ENCODE results near the gene RNU1-3. TPM values are rescaled to one million over a fixed set of nuclear protein-coding genes. Genes with fewer than 3 reads are reported as not detected.
"Not testable (repeated sequence)": the region's sequence is repeated elsewhere in the genome, so short reads cannot be mapped to it uniquely, and the experiment has no call there.

Gene RNU1-3
- total RNA-seq, 1 experiment from 2014 or later, result 1,685 TPM

DNA sequence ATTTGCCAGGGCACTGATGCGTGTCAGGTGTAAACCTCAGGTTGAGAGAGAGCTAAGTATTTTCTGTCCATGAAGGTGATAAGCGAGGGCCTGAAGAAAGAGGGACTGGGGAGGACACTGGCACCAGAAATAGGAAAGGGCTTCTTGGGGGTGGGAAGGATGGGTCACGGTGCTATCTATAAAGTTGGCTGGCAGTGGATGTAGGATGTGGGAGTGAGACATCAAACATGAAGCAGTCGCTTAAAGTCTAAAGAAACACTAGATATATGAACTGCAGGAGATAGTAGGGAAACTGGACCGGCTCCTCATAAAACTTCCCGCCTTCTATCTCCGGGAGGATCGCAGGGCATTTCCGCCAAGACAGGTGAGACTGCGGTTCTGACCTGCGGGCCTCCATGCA lies 912 bp downstream of the RNU1-3 start:
- H3K27me3 ChIP-seq (ENCODE audit: insufficient read depth, low read length); H3K9me3 ChIP-seq (ENCODE audit: control insufficient read depth in 1 of 2, insufficient read depth in 1 of 2, low read depth in 1 of 2, low read length in 2 of 2); H2AFZ ChIP-seq (ENCODE audit: low read depth, low read length, poor library complexity, severe bottlenecking); H3K79me2 ChIP-seq (ENCODE audit: insufficient read depth, low read length); H3K4me1 ChIP-seq (ENCODE audit: control insufficient read depth in 1 of 2, insufficient read depth in 2 of 2, low read length in 2 of 2); CTCF ChIA-PET; H3K9me2 ChIP-seq (ENCODE audit: insufficient read depth); DNase-seq (ENCODE audit: low read depth, low spot score); intact Hi-C loops (cut with micrococcal nuclease); RAD21 ChIA-PET (ENCODE audit: low non-redundant PET in 1 of 2, low total read pairs in 2 of 2, uncharacterized antibody in 2 of 2, unreplicated experiment in 2 of 2); ATAC-seq; H3K27ac ChIP-seq (ENCODE audit: low read depth, low read length); POLR2A ChIA-PET; H4K20me1 ChIP-seq (ENCODE audit: insufficient read depth); BruUV-seq (replicated peaks); H3K9ac ChIP-seq (ENCODE audit: low read length); H3K4me3 ChIP-seq (replicated peaks in 1 of 2; ENCODE audit: low read depth in 1 of 2, low read length in 2 of 2); H3K4me2 ChIP-seq (ENCODE audit: low read length); H3K36me3 ChIP-seq (ENCODE audit: control insufficient read depth in 1 of 2, insufficient read depth in 2 of 2, low read length in 2 of 2): not testable (repeated sequence)

- H4K20me1 ChIP-seq (ENCODE audit: insufficient read depth); H3K9me3 ChIP-seq (ENCODE audit: control insufficient read depth in 1 of 2, insufficient read depth in 1 of 2, low read depth in 1 of 2, low read length in 2 of 2); H3K9me2 ChIP-seq (ENCODE audit: insufficient read depth); ATAC-seq; H3K4me3 ChIP-seq (replicated peaks in 1 of 2; ENCODE audit: low read depth in 1 of 2, low read length in 2 of 2); intact Hi-C loops (cut with micrococcal nuclease); CTCF ChIA-PET; H3K4me1 ChIP-seq (ENCODE audit: control insufficient read depth in 1 of 2, insufficient read depth in 2 of 2, low read length in 2 of 2); H3K27me3 ChIP-seq (ENCODE audit: insufficient read depth, low read length); H3K36me3 ChIP-seq (ENCODE audit: control insufficient read depth in 1 of 2, insufficient read depth in 2 of 2, low read length in 2 of 2); RAD21 ChIA-PET (ENCODE audit: low non-redundant PET in 1 of 2, low total read pairs in 2 of 2, uncharacterized antibody in 2 of 2, unreplicated experiment in 2 of 2); DNase-seq (ENCODE audit: low read depth, low spot score); H2AFZ ChIP-seq (ENCODE audit: low read depth, low read length, poor library complexity, severe bottlenecking); BruUV-seq (replicated peaks); POLR2A ChIA-PET; H3K4me2 ChIP-seq (ENCODE audit: low read length); H3K27ac ChIP-seq (ENCODE audit: low read depth, low read length); H3K9ac ChIP-seq (ENCODE audit: low read length); H3K79me2 ChIP-seq (ENCODE audit: insufficient read depth, low read length): not testable (repeated sequence)
Measured at GRCh38 chr1:16658234-16658633, 8.5 kb downstream of the RNU1-3 start.

GRCh38 chr1:16656981-16657683 lies 9.6 kb downstream of the RNU1-3 start:
- H3K9me2 ChIP-seq (ENCODE audit: insufficient read depth); H3K4me2 ChIP-seq (ENCODE audit: low read length); BruUV-seq (replicated peaks); POLR2A ChIA-PET; H3K27ac ChIP-seq (ENCODE audit: low read depth, low read length); H4K20me1 ChIP-seq (ENCODE audit: insufficient read depth); RAD21 ChIA-PET (ENCODE audit: low non-redundant PET in 1 of 2, low total read pairs in 2 of 2, uncharacterized antibody in 2 of 2, unreplicated experiment in 2 of 2); H3K27me3 ChIP-seq (ENCODE audit: insufficient read depth, low read length); H3K36me3 ChIP-seq (ENCODE audit: control insufficient read depth in 1 of 2, insufficient read depth in 2 of 2, low read length in 2 of 2); H3K9me3 ChIP-seq (ENCODE audit: control insufficient read depth in 1 of 2, insufficient read depth in 1 of 2, low read depth in 1 of 2, low read length in 2 of 2); H3K9ac ChIP-seq (ENCODE audit: low read length); H2AFZ ChIP-seq (ENCODE audit: low read depth, low read length, poor library complexity, severe bottlenecking); DNase-seq (ENCODE audit: low read depth, low spot score); H3K4me1 ChIP-seq (ENCODE audit: control insufficient read depth in 1 of 2, insufficient read depth in 2 of 2, low read length in 2 of 2); H3K79me2 ChIP-seq (ENCODE audit: insufficient read depth, low read length); CTCF ChIA-PET; intact Hi-C loops (cut with micrococcal nuclease): not testable (repeated sequence)
- peak; percentile 77 for ATAC-seq
- H3K4me3 ChIP-seq (replicated peaks in 1 of 2; ENCODE audit: low read depth in 1 of 2, low read length in 2 of 2), result peak overlapping the region in 1 of 2 experiments; percentile 20; a peak in 2 of 4 replicates

- BruUV-seq (replicated peaks), result not testable (repeated sequence)
Measured at GRCh38 chr1:16656574-16656973, 10.2 kb downstream of the RNU1-3 start.

More at GRCh38 chr1:16656574-16656973, 10.2 kb downstream of the RNU1-3 start:
- peak; percentile 83 for ATAC-seq
- H3K4me1 ChIP-seq (ENCODE audit: control insufficient read depth in 1 of 2, insufficient read depth in 2 of 2, low read length in 2 of 2); intact Hi-C loops (cut with micrococcal nuclease); POLR2A ChIA-PET; H3K27ac ChIP-seq (ENCODE audit: low read depth, low read length); H3K4me2 ChIP-seq (ENCODE audit: low read length); H3K4me3 ChIP-seq (replicated peaks in 1 of 2; ENCODE audit: low read depth in 1 of 2, low read length in 2 of 2); H3K79me2 ChIP-seq (ENCODE audit: insufficient read depth, low read length); H3K36me3 ChIP-seq (ENCODE audit: control insufficient read depth in 1 of 2, insufficient read depth in 2 of 2, low read length in 2 of 2); DNase-seq (ENCODE audit: low read depth, low spot score); H2AFZ ChIP-seq (ENCODE audit: low read depth, low read length, poor library complexity, severe bottlenecking); H4K20me1 ChIP-seq (ENCODE audit: insufficient read depth); H3K27me3 ChIP-seq (ENCODE audit: insufficient read depth, low read length); RAD21 ChIA-PET (ENCODE audit: low non-redundant PET in 1 of 2, low total read pairs in 2 of 2, uncharacterized antibody in 2 of 2, unreplicated experiment in 2 of 2); H3K9me3 ChIP-seq (ENCODE audit: control insufficient read depth in 1 of 2, insufficient read depth in 1 of 2, low read depth in 1 of 2, low read length in 2 of 2); H3K9me2 ChIP-seq (ENCODE audit: insufficient read depth); CTCF ChIA-PET; H3K9ac ChIP-seq (ENCODE audit: low read length): not testable (repeated sequence)

All from HCT116 (cell line).